ENCODE results near the gene NAA16.
"Not testable (repeated sequence)": the region's sequence is repeated elsewhere in the genome, so short reads cannot be mapped to it uniquely, and the experiment has no call there.

NAA16 gene

GRCh38 chr13:41411522-41411921 lies 100.5 kb downstream of the NAA16 start:
- DNase-seq: peak; percentile 29 to 50

GRCh38 chr13:41413872-41414271 lies 102.8 kb downstream of the NAA16 start:
- no peak for DNase-seq

- DNase-seq: no peak
Observed at GRCh38 chr13:41416276-41416675, 105.2 kb downstream of the NAA16 start.

- DNase-seq: no peak
Observed at GRCh38 chr13:41418027-41418426, 107.0 kb downstream of the NAA16 start.

GRCh38 chr13:41418731-41419130 lies 107.7 kb downstream of the NAA16 start:
- DNase-seq: no peak

GRCh38 chr13:41419206-41419605 lies 108.1 kb downstream of the NAA16 start:
- no peak for DNase-seq

- no peak for DNase-seq
Observed at GRCh38 chr13:41420146-41420545, 109.1 kb downstream of the NAA16 start.

- DNase-seq: not testable (repeated sequence)
Observed at GRCh38 chr13:41421330-41421729, 110.3 kb downstream of the NAA16 start.

GRCh38 chr13:41421983-41422382 lies 110.9 kb downstream of the NAA16 start:
- not testable (repeated sequence) for DNase-seq

- not testable (repeated sequence) for DNase-seq
Observed at GRCh38 chr13:41423259-41423658, 112.2 kb downstream of the NAA16 start.

- not testable (repeated sequence) for DNase-seq
Observed at GRCh38 chr13:41424675-41425074, 113.6 kb downstream of the NAA16 start.

GRCh38 chr13:41426047-41426446 lies 115.0 kb downstream of the NAA16 start:
- DNase-seq: no peak

Measured in CD4-positive, alpha-beta T cell treated with Interleukin-1 beta for 1 hour (primary cell).